NCI-H748 treated with DMSO at 0.1 percent for 48 hours (cell line): Measurements from ENCODE around the gene LDLRAD4.

ENCODE experiments used
- DNase-seq: peaks from one replicate; lab custom pipeline; 2025; lab: John Stamatoyannopoulos, UW

The LDLRAD4 gene

DNA sequence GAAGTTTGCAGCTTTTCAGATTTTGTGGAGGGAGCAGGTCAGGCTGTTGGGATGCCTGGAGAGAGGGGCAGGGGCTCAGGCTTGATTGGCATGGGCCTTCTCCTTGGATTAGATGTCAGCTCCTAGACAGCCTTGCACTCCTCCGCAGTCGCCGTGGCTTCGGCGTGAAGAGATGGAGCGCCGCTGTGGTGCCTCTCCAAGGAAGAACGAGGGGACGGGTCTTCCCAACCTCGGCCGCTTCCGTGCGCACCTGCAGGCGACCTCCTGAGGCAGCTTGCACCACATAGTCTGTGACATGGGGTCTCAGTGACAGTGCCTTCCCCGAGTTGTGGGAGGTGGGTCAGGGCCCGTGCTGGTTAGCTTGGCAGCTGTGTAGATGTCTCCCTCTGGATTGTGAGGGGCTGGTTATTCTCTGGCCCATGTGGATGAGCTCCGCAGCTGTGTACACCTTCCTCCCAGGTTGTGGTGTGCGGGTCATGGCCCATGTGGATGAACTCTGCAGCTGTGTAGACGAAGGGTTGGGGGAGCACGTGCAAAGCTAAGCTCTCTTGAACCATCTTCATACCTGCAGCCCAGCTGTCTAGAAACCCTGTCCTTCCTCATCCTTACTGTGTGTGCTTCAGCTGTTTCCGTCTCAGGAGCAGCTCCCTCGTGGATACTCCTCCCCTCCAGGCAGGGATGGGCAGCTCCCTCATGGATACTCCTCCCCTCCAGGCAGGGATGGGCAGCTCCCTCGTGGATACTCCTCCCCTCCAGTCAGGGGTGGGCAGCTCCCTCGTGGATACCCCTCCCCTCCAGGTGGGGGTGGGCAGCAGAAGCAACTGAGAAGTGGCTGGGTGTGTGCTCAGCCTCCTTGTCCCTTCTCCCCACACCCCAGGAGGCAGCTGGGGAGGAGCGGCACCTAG, 170.3 kb downstream of the LDLRAD4 start:
- no peak for DNase-seq

DNA sequence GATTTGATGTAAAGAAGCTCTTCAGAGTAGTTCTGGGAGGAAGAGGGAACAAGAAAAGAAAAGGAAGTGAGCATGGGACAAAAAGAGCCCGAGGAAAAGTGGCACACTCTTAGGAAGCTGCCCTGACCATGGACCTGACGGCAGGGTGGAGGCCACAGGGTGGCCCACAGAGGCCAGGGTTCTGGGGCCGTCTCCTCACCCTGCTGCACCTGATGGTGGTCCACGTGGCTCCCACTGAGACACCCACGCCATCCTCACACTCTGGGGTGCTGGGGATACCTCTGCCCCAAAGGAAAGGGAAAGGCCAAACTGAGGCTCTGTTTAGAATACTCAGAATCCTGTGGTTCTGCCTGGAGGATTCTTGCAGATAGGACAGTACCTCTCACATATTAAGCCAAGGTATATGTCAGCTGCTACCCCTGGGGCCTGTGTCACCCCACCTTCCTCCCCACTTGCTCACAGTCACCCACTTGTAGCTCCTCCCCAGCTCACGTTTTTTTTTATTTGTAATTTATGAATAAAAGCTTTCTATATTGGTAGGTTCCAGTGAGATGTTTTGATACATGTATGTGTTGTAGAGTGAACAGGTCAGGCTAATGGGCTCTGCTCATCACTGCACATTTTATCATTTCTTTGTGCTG, 171.1 kb downstream of the LDLRAD4 start:
- DNase-seq, result no peak

DNA sequence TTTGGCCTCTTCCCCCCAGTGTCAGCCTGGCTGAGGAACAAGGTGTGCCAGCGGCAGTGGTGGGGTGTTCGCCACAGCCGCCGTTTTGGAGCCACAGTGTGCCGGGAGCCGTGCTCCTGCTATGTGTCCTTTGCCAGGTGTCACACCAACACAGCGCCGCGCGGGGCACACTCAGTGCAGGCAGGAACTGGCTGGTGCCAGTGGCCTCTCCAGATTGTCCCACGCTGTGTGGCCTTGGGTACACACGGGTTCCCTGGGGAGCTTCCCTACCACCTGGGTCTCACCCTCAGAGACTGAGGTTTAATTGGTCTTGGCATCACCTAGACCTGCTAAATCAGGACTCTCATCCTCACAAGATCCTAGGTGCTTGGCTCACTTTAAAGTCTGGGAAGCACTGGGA, 171.6 kb downstream of the LDLRAD4 start:
- no peak for DNase-seq

DNA sequence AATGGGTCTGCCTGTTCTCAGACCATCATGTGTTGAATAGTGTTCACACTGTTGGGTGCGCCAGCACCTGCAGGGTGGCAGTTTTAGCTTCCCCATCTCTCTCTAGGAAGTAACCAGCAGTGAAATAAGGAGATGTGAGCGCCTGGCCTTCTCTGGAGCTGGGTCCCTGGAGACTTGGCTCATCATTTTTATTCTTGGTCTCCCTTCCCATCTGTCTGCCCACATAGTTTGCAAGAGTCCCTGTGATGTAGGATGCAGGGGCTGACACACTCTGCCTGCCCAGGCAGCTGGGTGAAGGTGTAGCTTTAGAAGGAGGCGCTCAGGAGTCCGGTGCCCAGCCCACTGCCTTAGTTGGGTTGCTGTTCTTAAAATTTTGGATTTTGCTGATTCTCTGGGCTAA, 172.2 kb downstream of the LDLRAD4 start:
- DNase-seq, result no peak

DNA sequence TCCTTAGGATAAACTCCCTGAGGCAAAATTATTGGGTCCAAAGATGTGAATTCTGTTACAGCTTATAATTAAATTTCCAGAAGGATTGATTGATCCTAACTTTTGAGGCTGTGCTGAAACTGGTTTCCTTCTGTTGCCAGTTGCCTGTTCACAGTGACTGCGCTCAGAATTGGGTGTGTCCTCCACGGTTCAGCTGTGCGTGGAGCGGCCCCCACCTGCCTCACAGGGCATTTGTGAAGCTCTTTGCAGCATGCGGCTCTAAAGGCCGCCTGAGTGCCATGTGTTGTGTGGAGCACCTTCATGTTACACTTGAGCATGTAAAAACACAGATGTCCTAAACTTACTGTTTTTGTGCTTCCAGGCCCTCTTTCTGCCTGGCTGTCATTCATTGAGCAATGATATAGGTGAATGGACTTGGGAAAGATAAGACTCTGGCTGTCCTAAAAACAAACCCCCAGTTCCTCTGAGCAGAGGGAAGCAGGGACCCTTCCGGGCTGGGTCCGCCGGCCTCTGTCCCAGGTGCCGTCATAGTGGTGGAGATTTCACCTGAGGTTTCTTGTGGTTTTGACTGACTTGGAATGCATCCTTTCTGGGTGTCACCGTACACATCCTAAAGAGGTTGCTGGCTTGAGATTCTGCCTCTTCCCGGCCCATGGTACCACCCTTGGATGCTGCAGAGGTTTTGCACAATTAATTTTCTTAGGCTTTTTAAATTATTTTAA, 173.6 kb downstream of the LDLRAD4 start:
- DNase-seq, result no peak

DNA sequence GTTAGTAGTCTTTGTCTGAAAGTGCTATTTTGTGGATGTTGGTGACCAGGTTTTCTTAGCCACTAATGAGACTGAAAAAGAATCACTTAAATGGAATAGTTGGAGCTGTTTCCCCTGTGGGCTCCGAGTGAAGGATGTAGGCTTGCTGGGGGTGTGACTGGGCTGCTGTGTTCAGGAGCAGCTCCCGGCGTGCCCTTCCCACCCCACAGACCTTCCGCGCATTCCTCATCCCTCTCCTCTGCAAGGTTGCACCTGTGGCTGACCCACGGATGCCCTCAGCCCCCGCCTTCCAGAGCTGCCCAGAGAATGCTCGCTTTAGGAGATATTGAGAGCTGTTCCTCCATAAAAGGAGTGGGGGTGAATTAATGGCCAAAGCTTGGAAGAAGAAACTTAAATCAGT, 174.3 kb downstream of the LDLRAD4 start:
- DNase-seq, result no peak

DNA sequence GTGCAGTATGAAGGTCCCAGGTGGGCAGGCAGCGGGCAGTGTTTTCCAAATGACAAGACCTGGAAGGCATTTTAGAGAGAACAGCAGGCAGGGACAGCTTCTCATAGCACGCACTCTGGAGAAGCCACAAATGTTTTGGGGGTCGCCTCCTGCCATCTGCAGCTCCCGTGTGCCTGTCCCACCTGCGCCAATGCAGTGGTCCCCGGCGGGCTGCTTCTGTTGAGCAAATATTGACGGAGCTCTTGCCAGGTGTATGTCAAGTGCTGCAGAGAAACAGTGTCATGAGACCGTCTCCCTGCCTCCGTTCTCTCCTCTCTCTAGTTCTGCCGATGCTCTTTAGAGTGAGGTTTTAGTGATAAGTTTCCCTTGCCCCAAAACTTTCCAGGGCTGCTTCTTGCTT, 174.8 kb downstream of the LDLRAD4 start:
- DNase-seq, result peak; percentile 52

DNA sequence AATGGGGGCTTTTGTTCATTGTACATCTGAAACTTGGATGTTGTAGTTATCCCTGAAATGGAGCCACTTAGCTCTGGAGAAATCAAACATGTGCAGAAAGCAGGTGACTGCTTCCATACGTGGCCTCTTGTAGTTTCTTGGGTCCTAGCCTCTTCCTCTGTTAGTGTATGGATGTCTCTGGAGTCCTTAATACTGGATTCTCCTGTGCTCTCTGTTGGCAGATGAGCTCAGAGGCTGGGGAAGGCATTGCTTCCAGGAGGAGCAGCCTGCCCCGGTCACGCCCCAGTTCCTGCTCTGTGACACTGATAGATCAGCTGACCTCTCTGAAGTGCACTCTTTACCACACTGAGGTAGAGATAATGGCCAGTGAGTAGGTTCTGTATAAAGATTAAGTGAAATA, 176.2 kb downstream of the LDLRAD4 start:
- DNase-seq, result no peak

DNA sequence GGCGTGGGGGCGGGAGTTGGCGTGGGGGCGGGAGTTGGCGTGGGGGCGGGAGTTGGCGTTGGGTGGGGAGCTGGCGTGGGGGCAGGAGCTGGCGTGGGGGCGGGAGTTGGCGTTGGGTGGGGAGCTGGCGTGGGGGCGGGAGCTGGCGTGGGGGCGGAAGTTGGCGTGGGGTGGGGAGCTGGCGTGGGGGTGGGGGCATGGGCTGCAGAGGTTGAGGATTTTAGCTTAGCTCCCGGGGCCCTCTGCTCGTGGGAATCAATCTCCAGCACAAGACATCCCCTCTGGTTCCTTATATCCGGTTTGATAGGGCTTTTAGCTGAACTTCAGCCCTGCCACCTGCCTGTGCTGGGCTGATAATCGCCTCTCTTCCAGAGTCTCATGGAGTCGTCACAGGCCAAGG, 177.0 kb downstream of the LDLRAD4 start:
- no peak for DNase-seq

DNA sequence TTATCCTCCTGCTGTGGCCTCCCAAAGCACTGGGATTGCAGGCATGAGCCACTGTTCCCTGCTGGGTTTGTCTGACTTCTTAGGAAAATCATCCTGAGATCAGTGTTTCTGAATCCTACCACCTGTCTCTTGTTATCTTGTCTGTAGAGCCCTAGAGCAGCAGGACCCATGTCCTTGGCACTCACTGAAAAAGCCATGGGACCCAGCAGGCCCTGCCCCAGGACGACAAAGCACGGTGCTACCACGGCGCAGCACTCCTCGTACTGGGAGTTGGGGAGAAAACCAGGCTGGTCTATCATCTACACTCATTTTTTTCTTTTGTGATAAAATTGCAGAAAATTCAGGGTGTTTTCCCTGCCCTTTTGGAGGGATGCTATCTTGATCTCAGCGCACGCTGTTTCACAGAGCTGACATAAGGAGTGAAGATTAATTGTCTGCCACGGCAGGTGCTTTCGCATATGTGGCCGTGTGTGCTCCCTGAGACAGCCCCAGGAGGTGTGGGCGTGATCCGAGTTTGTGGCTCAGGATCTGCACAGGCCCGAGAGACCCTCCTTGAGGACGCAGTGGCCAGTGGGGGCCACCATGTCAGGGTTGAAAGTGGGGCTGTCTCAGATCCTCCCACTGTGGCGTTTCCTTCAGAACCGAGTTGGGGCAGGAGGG, 179.1 kb downstream of the LDLRAD4 start:
- DNase-seq, result no peak

DNA sequence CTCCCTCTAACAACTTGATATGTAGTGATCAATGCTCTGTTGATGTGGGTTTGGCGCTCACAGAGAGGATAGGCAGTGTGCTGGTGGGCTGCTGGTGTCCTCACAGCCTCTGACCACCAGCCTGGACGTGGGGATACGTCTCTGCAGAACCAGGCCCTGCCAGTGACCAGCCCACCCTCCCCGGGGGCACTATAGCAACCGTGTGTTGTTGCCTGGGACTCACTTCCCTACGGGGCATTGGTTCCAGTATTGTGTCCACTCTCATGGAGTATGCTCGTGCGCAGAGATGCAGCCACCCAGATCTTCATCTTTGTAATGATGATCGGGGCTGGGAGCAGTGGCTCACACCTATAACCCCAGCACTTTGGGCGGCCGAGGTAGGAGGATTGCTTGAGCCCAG, 180.1 kb downstream of the LDLRAD4 start:
- no peak for DNase-seq

DNA sequence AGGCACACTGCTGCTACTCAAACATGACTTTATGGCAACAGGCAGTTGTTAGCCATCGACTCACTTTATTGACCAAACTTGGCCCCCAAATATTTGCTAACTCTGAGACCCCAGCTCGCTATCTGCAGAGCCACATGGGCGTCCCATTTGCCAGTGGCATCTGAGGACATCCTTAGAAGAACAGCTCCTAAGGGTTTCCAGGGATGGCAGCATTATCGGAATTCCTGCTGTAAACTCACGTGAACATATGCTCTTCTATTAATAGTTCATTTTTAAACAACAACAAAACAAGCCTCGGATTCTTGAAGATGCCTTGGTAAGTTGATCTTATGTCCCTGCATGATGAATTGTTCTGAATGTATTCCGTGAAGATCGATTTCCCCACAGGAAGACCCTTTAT, 181.0 kb downstream of the LDLRAD4 start:
- no peak for DNase-seq

DNA sequence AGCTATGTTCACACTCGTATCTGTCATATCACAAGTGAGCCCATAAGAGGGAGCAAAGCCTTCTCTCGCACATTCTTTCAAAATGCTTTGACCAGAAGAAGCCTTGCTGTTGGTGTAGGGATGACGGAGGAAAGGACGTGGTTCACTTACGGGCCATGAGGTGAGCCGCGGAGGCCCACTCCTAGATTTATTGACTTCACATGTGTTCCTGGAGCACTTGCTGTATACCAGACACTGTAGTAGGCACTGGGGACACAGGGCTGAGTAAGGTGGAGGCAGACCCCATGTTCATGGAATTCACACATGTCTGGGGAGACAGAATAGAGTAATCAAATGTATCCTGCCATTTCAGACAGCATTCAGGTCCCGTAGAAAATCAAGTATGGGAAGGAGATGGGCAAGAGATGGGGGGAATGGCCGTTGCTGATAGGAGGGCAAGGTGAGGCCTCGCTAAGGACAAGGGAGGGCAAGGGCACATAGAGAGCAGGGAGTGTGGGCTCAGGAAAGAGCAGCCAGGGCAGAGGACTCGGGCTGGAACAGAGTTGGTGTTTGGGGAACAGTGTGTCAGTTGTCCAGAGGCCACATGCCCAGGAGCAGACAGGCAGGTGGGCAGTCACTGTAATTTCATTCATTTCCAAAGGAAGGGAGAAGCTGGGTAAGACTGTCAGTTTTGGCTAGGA, 182.2 kb downstream of the LDLRAD4 start:
- no peak for DNase-seq

DNA sequence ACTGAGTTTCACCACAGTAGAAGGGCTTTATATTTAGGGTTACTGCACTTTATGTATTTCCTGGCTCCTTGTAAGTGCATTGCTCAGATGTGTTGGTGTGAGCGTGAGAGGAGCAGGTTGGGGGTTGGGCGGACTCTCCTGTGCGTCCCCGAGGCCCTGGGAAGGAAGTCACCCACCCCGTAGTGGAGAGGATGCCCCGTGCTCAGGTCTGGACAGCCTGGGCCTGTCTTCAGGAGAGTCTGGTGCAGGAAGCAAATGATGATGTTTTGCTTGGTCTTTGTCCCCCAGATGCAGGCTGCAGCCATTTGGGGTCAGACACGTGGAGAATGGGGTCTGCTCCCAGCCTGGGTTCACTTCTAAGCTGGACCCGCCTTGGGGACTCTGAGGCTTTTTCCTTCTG, 182.8 kb downstream of the LDLRAD4 start:
- DNase-seq, result no peak

DNA sequence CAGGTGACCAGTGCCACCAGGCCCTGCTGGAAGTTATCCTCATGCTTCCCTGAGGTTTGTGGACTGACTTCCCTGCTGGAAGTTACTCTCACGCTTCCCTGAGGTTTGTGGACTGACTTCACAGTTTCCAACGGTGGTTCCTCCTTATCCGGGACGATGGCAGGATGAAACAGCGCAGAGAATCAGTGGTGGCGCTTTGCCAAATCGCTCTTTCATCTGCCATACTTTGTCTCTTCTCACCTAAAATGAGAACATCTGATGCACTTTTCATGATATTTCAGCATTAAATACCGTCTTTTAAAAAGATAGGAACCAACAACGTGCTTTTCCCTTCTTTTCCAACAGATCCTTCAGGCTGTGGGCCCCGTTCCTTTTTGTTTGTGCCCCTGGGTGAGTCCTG, 183.3 kb downstream of the LDLRAD4 start:
- DNase-seq, result no peak

DNA sequence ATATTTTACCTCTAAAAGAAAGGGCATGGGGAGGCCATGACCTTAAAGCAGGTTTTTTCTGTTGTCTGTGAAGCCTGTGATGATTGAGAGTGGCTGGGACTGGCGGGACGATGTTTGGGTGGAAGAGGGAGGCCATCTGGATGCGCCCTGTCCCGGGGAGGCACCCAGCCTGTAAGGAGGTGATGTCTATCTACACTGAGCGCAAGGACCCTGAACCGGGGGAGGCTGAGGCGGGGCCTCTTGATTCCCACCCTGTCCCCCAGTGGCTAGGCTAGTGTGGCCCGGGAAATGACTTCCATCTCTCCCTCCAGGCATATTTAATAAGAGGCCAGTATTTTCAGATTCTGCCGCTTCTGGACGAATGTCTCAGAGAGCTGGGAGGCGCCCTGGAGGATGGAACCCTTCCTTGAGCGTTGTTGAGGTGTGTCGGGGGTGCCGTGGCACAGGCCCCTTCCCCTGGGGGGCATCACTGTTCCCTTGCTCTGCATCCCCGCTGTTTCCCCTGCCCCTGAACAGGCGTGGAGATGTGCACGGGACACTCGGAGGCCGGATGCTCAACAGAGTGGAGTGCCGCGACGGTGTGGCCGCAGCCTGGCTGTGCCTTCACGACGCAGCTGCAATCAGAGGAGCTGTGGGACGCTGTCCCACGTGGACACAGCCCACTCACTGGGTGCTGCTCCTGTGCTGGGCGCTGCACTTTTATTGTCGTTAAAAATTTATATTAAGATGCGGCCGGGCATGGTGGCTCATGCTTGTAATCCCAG, 185.4 kb downstream of the LDLRAD4 start:
- DNase-seq, result no peak

DNA sequence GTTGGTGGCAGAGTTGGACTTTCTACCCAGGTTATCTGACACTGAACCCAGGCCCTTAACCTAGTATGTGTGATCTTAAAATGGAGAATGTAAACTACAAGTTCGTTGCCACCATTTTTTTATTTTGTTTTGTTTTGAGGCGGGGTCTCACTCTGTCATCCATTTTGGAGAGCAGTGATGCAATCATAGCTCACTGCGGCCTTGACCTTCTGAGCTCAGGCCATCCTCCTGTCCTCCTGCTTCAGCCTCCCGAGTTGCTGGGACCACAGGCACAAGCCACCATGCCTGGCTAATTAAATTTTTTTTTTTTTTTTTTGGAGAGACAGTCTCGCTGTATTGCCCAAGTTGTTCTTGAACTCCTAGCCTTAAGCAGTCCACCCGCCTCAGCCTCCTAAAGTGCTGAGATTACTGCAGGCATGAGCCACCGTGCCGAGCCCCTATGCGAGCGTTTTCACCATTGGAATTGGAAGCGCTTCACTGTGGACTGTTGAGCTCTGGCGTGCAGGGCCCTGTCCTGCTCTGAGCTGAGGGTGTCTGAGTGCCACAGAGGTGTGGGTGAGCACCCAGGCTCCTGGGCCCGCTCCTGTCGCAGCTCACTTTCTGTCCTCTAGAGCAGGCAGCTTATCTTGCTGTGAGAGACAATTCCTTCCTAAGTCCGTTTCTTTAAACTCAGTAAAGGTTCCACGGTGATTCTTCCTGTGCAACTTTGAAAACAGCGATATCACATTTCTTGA, 186.9 kb downstream of the LDLRAD4 start:
- DNase-seq, result no peak

DNA sequence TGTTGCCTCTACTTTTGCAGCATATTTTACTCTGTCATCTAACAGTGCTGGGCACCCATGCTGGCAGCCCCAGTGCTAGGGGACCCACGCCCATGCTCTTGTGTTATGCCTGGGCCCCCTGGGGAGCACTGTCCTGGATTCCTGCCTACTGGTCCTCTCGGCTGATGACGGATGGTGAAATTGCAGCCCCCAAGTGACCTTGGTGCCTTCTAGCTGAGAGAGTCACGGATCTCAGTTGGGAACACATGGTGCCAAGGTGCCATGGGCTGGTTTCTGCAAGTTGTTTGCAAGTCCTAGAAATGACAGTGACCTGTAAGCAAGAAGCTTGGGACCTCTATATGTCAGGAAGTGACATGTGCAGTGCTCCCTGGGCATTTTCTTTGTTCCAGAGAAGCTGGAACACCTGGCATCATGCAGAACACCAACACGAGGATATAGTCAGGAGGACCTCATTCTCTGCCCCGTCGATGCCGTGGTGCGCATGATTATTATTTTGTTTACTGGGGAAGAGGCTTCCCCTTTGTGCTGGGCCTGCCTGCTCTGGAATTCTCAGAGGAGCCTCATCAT, 187.6 kb downstream of the LDLRAD4 start:
- DNase-seq, result no peak

DNA sequence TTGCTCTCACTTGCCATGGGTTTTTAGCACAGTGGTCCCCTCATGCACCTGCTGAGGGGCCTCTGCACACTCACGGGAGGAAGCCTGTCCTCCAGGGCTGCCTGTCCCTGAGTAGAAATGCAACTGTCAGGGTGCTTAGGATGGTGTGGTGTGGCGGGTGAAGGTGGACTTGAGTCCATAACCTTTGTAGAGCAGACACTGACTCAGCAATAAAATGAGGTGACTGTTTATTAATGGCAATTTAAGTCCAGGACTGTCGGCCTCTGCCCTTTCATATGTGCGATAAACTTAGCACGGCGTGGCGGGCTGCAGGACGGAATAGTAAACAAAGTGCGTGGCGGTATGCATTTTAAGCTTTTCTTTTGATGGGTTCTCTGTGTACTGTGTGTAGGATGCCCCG, 188.2 kb downstream of the LDLRAD4 start:
- no peak for DNase-seq

DNA sequence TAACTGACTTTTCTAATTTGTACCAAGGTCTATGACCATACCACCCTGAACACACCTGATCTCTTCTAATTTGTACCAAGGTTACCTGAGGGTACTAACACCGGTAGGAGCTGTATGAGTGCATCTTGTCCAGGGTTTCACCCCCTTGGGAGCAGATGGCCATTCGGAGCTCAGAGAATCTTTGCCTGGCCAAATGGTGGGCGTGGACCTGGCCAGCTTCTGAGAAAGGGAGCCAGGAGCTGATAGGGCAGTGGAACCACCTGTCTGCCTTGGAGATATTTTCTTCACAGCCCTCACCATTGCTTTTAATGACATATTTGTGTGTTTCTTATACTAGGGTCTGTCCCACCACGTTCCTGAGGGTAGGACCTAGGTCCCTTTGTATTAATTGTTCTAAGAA, 188.9 kb downstream of the LDLRAD4 start:
- no peak for DNase-seq
